HG03342 (cell line): ENCODE data around the gene PPIL6.
A peak's percentile ranks its signal among the peaks of the same experiment; 100 is the strongest.
"Not testable (repeated sequence)": the region's sequence is repeated elsewhere in the genome, so short reads cannot be mapped to it uniquely, and the experiment has no call there.

ENCODE experiments used
- ATAC-seq: cut with Tn5 transposase; IDR thresholded peaks from one replicate; pipeline ENCODE4 v1.9.1; 2021; ENCODE audit warnings: mild to moderate bottlenecking, moderate library complexity; ENCODE audit not compliant: unreplicated experiment

Gene PPIL6

DNA sequence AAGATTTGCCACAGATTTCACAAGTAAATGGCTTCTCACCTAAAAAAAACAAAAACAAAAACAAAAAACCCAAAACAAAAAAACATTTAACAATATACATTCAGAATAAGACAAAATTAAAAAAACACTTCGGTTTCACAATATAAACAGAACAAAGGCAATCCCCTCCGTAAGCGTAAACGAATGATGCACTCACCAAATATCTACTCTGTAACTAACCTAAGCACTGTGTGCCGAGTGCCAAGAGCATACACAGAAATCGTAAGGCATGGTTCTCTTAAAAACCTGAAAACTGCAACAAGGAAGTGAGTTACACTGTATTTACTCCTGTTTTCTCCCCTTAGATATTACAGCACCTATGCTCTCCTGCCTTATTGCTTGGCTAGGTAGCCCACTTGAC is 27.3 kb upstream of the PPIL6 start:
- ATAC-seq = no peak

DNA sequence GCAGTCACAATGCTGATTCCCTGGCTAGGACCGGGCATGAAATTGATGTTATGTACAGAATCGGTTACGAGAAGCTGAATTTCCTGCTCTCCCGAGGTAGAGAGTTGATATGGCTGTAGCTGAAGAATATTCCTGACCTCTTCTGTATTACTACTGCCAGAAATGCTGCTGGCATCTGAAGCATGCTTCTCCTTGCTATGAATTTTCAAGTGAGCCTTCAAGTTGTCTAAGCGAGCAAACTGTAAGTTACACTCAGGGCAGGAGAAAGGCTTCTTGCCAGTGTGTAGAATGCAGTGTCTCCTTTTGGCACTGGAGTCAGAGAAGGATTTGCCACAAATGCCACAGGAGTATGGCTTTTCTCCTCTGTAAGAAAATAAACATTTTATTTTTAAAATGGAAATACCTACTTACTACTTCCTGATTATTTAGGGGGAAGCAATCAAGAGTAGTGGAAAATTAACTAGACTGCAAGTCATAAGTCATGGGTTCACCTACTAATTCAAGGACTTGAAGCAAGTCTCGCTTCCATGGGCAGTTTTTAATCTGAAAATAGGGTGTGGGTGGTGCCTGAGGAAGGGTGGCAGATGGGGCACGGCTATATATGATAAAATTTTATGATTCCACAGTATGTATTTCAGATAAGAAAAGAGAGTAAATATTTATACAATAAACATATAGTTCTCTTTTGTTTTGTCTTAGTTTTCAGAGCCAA is 25.9 kb upstream of the PPIL6 start:
- ATAC-seq = no peak

DNA sequence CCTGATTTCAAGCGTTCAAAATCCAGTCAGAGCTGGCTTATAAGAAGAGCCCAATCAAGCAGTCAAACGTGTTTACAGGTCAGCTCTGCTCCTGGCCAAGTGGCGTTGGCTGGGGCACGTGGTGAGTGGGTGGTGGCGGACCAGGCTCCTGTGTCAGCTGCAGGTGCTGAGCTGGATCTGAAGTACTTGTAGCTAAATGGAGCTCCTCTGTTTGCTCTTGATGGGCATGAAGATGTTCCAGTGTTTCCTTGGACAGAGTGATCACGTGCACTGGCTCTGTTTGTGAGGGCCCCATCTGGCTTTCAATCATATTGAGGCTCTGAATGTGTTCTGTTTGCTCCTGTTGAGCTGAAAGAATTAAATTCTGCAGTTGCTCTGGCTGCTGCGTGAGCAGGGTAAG is 25.3 kb upstream of the PPIL6 start:
- no peak for ATAC-seq

DNA sequence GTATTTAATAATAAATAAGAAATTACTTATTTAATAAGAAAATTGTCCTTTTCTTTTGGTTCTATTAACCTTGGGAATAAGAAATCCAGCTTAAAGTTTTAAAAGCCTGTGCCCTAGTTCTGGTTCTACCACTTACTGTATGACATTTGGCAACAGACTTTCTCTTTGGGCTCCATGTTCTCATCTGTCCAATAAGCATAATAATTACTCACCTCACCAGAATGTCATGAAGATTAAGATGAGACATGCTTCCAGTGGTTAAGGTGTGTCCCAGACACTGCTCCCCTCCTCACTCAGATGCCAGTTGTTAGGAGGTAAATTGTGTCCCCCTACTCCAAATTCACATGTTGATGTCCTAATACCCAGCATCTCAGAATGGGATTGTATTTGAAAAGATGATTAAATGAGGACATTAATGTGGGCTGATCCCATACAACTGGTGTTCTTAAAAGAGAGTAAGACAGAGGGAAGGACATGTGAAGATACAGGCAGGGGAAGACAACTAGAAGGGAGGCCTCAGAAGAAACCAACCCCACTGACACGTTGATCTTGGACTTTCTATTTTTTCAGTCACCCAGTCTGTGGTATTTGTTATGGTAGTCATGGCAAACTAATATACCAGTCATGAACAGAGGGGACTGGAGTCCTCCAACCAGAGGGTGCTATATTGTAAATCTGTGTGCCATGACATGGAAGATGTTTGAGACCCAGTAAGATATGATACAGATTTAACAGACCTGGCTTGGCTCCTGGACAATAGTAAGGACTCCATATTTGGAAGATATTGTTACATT is 21.5 kb upstream of the PPIL6 start:
- ATAC-seq = no peak

DNA sequence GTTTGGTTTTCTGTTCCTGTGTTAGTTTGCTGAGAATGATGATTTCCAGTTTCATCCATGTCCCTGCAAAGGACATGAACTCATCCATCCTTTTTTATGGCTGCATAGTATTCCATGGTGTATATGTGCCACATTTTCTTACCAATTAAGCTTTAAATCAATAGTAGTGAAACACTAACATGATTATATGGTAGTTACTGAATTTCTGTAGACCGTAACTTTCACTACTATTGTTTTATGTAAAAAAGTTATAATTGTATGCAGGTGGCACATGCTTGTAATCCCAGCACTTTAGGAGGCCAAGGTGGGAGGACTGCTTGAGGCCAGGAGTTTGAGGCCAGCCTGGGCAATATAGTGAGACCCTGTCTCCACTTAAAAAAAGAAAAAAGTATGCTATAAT is 20.8 kb upstream of the PPIL6 start:
- not testable (repeated sequence) for ATAC-seq

DNA sequence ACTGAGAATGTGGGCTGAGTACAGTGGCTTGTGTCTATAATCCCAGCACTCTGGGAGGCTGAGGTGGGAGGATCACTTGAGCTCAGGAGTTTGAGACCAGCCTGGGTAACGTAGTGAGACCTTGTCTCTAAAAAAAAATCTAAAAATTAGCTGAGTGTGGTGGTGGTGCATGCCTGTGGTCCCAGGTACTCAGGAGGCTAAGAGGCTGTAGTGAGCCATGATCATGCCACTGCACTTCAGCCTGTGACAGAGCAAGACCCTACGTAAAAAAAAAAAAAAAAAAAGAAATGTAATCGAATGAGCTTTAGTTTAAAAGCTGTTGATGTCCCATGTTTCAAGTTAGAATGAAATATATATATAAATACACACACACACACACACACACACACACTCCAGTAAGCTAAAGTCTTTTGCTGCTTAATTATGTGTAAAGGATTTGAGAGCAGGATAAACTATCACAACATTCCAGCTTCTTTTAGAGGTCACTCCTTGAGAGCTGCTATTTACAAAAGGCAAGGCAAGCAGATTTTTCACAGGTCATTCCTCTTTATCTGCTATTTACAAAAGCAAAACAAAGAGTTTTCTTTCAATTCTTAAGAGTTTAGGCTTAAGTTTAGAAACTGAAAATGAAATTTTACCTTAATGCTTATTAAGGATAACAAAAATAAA is 19.9 kb upstream of the PPIL6 start:
- no peak for ATAC-seq

DNA sequence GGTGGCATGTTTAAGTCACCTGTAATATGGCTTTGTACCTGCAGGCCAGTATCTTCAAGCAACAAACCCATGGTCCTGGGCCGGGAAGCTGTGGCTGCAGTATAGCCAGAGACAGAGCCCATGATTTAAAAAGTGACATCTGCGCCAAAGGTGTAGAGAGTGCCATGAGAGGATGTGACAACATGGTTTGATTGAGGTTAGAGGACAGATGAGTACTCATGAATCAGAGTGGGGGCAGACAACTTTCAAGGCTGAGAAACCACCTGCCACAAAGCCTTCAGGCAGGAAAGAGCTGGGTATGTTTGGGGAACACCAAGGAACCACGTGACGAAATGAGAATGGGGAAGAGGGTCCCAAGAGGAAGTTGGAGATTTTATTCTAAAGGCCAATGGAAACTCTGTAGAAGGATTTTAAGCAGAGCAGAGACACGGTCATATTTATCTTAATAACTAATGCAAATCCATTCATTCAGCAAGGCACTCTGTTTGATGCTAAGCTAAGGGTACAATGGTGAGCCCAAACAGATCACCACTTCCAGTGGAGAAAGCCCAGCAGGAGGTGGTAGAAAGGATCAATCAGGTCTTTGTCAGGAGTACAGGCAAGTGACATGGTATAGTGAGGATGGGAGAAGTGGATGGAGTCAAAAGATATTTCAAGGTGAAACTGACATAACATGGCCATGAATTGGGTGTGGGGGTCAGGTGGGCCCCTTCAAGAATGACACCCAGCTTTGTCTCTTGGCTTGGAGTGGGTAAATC is 18.5 kb upstream of the PPIL6 start:
- ATAC-seq = no peak

DNA sequence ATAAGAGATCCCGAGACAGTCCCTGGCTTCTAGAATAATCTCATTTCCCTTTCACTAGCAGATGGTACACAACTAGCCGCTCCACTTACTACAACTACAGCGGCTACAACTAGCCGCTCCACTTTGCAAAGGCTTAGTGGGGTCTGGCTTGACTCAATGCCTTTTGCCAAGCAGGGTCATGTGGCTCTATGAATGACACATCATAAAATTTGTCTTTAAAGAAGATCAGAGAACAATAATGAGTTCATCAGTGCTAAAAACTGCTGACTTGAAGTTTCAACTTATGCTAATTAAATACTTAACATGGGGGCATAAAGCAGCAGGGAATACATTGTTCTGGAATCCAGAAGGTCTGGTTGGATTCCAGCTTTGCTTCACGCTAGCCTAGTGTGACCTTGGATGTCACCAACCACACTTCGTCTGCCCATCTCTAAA is 17.2 kb upstream of the PPIL6 start:
- ATAC-seq = no peak

DNA sequence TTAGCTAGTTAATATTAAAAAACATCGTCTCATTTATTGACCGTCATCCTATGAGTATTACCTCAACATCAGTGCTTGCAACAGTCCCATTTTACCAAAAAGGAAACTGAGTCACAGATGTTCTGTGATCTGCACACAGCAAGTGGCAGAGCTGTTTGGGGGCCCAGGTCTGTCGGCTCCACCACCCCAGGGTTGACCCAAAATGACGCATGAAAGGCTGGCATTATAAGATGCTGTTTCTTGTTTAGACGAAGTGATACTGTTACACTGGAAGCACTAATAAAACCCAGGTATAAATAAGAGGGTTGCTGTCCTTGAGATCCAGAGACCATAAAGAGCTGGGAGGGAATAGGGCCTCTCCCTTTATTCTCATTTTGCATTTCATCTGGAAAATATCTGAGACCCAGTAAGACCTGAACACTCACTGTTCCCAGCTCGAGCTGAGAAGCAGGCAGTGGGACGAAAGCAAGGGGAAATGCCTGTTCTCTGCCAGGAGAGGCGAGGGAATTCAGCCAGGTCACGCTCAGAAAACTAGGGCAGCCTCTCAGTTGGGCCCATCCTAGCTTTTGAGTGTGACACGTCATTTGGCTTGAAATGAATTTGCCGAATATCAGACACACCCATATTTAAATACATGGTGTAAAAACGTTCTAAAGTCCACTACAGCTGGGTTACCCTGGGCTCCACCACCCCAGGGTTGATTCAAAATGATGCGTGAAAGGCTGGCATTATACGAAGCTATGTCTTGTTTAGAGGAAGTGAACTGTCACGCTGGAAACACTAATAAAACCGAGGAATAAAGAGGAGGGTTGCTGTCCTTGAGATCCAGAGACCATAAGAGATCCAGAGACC is 16.5 kb upstream of the PPIL6 start:
- ATAC-seq = no peak

DNA sequence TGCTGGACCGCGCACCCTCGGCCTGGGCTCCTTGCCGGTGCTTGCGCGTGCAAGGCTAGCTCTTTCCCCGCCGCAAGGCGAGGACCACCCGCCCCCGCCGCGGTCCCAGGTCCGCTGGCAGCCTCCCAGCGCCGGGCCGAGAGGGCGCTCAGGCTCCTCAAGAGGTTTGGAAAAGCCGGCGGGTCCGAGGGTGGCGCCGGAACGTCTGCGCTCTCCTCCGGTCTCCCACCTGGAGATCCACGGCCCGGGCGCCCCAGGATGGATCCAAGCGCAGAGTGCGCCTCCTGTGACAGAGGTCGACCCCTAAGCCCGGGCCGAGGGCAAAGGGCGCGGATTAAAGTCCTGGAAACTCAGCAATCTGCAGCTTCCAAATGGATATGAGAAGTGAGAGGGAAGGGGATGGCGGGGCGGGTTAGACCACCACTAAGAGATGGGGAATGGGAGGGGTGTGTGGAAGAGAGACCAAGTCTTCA is 15.7 kb upstream of the PPIL6 start:
- ATAC-seq = no peak

DNA sequence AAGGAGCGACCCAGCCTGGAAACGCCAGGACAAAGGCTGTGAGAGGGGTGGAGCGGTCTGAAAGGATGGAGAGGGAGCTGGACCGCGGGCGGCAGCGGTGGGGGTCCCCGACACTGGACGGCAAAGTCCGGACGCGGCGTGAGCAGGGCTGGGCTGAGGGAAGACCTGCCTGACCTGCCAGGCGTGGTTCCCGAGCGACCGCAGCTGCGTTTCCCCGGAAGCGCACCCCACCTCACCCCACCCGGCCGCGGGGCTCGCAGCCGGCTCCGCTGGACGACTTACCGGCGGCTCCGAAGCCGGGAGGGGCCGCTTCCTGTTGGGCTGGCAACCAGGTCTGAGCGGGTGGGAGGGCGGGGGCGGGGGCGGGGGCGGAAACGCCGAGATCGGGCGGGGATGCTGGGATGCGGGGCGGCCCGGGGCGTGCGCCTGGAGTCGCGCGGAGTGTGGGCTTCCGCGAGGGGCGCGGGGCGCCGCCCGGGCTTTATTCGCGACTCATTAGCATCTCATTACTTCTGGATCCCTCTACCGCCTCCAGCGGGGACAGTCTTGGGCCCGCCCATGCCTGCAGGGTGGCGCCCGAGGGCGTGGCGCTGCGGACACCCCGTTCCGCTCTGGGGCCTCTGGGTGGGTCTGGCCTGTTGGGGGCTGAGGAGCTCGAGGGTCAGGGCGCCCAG is 15.1 kb upstream of the PPIL6 start, which contains the start of gene MICAL1:
Gene MICAL1, minus strand, starts transcription at position 336 of the 674 bp plus-strand sequence. CDS start 1,576 bp downstream, outside the sequence.
- peak; percentile 66 for ATAC-seq

DNA sequence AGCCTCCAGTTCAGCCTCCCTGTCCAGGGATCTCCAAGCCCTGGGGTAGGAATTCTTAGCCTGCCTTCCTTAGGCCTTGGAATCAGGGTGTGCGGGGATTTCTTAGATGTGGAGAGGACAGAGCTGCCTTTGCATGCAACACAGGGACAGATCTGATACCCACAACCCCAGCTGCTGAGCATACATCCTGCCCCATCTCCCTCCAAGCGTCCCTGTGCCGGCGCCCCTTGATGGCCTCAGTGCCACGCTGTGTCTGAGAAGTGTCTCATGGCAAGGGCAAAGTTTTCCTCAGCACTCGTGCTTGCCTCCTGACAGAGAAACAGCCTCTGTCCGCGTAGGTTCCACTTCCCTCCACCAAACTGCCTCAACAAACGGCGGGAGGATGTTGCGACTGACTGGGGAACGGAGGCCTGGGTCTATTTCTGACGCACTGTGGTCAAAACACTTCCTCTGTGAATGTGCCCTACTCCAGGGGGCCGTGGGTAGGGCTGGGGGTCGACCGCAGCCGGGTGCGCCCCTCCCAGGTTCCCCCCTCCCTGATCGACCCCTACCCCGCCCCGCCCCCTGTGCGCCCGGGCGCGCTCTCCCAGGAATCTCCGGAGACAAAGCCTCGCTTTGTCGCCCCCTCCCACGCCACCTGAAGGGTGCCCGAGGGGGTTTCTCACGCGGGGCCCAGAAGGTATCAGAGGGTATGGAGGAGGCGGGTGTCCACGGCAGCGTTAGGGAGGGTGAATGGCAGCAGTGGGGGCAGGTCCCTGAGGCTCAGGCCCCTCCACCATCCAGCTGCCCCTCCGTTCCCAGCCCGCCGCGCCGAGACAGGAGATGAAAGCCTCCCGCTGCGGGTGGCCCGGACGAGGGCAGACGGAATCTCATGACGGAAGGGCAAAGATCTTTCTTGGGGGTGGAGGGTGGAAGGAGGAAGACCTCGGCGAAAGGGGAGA is 14.3 kb upstream of the PPIL6 start:
- peak; percentile 32 for ATAC-seq

DNA sequence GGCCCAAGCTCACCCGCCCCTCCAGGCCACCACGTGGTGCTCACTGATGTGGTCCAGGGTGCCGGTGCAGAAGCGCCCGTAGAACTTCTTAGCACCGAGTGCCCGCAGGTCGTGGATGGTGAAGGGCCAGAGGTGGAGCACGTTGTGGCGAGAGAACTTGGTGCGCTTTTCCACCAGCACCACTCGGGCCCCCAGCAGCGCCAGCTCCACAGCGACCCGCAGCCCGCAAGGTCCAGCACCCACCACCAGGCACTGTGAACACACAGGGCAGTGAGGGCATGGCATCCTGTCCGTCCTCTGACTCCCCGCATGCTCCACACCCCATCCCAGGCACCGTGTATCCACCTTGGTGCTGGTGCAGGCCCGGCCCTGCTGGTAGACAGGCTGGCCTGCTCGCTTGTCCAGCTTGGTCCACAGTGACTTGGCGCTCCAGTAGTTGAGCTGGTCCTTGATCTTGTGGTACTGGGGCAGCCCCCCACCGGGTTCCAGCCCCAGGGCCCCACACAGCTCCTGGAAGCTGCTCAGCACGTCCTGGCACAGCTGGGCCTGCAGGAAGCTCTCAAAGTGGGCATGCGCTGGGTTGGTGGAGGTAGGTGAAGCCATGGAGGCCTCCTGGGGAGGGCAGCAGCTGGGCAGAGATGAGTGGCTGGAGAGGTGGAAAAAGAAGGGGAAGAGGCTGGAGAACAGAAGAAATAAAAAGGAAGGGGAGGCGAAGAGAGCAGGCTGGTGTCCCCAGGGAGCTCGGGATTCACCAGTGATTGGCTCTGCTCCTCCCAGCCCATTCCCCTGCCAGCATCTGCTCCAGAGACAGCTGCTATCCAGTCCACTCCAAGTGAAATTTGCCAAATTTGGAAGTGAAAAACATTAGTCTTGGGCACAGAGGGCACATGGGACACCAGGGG is 13.4 kb upstream of the PPIL6 start:
- no peak for ATAC-seq

DNA sequence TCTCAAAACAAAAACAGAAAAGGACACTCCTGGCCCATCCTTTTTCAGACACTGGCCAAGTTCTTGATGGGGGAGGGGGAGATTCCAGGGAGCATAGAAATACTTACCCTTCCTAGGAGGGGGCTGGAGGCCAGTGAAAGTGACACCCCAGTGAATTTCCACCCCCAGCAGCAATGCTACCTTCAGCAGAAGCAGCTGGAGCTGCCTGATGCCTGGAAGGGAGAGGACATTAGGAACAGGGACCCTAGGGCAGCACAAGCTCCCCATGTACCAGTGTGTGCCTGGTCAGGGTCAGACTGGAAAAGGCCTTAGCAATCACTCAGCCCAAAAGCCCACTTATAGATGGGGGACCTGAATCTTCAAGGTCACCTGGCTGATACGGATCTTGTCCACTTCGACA is 12.7 kb upstream of the PPIL6 start:
- ATAC-seq = no peak

DNA sequence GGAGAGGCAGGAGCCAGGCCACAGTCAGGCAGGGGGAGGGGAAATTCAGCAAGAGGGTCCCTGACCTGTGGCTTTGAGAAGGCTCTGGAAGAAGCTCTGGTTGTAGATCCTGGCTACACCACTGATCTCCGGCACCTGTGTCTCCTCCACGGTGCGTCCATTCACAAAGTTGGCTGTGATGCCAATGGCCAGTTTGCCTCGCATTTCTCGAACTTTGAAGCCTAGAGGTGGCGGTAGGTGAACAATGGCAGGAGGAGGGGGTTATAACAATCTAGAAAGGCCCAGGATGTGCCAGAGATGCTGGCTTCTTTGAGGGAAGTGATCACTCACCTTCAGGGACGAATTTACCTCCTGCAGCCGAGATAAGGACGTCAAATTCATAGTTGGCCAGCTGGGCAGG is 11.8 kb upstream of the PPIL6 start:
- no peak for ATAC-seq

DNA sequence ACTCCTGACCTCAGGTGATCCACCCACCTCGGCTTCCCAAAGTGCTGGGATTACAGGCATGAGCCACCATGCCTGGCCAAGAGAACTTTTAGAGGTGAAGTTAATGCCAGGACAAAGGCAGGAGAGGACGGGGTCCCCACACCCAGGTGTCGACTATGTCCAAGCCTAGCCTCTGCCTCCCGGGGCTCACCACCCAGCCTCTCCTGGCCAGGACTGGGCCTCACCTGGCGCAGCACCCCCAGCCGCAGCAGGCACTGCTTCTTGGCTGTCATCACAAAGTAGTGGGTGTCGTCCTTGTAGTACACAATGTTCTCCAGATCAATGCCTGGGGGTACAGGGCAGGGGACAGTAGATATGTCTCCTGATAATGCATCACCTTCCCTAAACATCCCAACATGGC is 10.9 kb upstream of the PPIL6 start:
- ATAC-seq = no peak

DNA sequence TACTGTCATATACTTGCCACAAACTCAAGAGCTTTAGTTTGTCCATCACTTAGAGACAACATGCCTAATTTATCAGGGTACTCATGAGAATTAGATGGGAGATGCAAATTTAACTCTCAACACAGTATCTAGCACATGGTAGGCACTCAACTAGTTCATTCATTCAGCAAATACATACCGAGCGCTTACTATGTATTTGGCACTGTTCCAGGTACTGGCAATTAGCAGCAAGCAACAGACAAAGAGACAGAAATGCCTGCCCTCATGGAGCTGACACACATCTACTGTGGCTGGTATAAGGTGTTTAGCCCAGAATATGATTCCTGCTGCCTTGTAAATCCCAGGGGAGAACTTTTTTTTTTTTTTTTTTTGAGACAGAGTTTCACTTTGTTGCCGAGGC is 10.4 kb upstream of the PPIL6 start:
- no peak for ATAC-seq
